SK-N-MC (cell line): ENCODE data around the gene GPANK1.

ENCODE experiments used
- DNase-seq: peaks from one replicate; pipeline ENCODE4 v3.0.0-alpha.2; 2011; ENCODE audit warnings: low read depth, low spot score
- H3K27ac ChIP-seq: fragments of 200-600 bp; sonication (generic); 2 replicates; pipeline ENCODE4 v1.5.1; 2016; ENCODE audit warnings: mixed run types
- H3K36me3 ChIP-seq: fragments of 200-600 bp; sonication (generic); 2 replicates; pipeline ENCODE4 v1.6.1; 2017; ENCODE audit warnings: antibody characterized with exemption, low read length, mixed read lengths; ENCODE audit not compliant: insufficient read depth
- H3K4me3 ChIP-seq: fragments of 200-600 bp; sonication (generic); 2 replicates; pipeline ENCODE4 v1.5.1; 2016
- H3K9ac ChIP-seq: fragments of 200-600 bp; sonication (generic); 2 replicates; pipeline ENCODE4 v1.8.0; 2017; ENCODE audit warnings: mixed run types, mixed read lengths; ENCODE audit not compliant: insufficient read length
- H3K9me3 ChIP-seq: fragments of 200-600 bp; sonication (generic); 2 replicates; pipeline ENCODE4 v1.6.1; 2017; ENCODE audit warnings: low read depth, mild to moderate bottlenecking, antibody characterized with exemption, low read length, moderate library complexity, mixed read lengths
- EZH2 ChIP-seq: fragments of 200-600 bp; sonication (generic); IDR thresholded peaks from one replicate; pipeline ENCODE4 v1.6.1; 2017; ENCODE audit warnings: antibody characterized with exemption
- FOXP2 ChIP-seq: optimal IDR thresholded peaks from 2 replicates; pipeline ENCODE3; 2011; ENCODE audit warnings: mild to moderate bottlenecking, moderate library complexity; ENCODE audit not compliant: insufficient read depth; ENCODE audit errors: extremely low read length, control extremely low read depth
- POLR2AphosphoS5 ChIP-seq: IDR thresholded peaks from 2 replicates; pipeline ENCODE4 v1.6.1; 2012; ENCODE audit warnings: mild to moderate bottlenecking, low read depth, low read length, borderline replicate concordance

The GPANK1 gene

DNA sequence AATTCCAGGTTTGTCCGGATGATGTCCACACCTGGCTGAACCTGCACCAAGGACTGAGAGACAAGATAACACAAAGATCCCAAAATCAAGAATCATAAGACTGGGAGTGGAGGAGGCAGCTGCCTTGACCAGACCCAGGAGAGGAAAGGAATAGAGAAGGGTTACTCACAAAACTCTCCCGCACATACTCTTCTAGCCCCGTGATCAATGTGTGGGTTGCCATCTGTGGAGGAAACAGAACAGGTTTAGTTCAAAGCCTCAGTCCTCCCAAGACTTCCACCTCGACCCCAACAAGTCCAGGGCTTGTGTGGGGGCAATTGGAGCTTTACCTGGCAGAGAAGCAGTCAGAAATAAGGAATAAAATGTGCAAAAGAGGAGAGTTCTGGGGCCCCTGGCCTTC is 23.4 kb downstream of the GPANK1 start:
- H3K4me3 ChIP-seq, result no peak overlapping the region
- TF ChIP-seq POLR2AphosphoS5 (no peak), EZH2 (no peak), FOXP2 (no peak)

DNA sequence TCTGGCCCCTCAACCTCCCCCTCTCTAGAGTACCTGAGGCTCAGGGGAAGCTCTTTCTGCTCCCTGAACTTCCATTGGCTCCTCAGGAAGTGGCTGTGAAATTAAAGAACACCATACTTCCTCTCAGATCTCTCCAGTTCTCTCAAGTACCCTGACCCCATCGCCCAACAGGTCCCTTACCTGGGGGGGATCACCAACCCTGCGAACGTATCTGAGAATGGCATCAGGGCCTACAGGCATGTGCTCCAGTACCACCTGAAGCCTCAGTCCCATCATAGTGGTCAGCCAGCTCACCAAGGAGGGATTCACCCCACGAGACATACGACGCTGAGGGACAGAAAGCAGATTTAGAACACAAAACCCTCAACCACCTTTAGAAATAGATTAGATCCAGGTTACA is 24.2 kb downstream of the GPANK1 start:
- no peaks in the 10 kb centered on the region for H3K9me3 ChIP-seq
- TF ChIP-seq EZH2, result no peak
- no peak for TF ChIP-seq POLR2AphosphoS5
- TF ChIP-seq FOXP2, result no peak
- no peak for DNase-seq
- H3K9ac ChIP-seq, result no peak overlapping the region
- no peak overlapping the region for H3K27ac ChIP-seq
- peaks cover 89% of the 10 kb centered on the region for H3K36me3 ChIP-seq
- no peak overlapping the region for H3K4me3 ChIP-seq

More for the DNA sequence above, 23.4 kb downstream of the GPANK1 start:
- Histone ChIP-seq H3K9ac (no peak overlapping the region), H3K9me3 (no peaks in the 10 kb centered on the region), H3K27ac (no peak overlapping the region), H3K36me3 (peaks cover 88% of the 10 kb centered on the region)
- no peak for DNase-seq

DNA sequence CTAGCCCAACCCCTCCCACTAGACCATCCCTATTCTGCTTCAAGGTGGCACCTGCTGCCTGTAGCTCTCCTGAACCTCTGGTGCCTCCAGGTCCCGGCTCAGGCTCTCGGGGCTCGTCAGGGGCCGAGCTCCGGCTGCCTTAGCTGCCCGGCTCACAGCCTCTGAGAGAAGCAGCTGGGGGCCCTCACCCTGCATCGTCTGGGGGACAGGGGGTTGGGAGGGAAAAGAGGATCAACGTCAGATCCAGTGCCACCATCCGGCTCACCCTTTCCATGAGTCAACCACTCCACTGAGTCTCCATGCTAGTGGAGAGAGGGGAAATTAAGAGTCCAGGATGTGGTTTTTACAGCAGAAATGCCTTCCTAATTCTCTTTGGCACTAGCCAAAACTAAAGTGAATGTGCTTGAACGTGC is 25.3 kb downstream of the GPANK1 start:
- 0 out of 2 replicates have a peak, but pooled peaks have one; percentile 13 for TF ChIP-seq POLR2AphosphoS5
- TF ChIP-seq FOXP2, result no peak
- Histone ChIP-seq H3K36me3 (peaks cover 89% of the 10 kb centered on the region), H3K27ac (peak overlapping the region; percentile 78), H3K9ac (no peak overlapping the region), H3K9me3 (no peaks in the 10 kb centered on the region), H3K4me3 (no peak overlapping the region)
- DNase-seq, result no peak

DNA sequence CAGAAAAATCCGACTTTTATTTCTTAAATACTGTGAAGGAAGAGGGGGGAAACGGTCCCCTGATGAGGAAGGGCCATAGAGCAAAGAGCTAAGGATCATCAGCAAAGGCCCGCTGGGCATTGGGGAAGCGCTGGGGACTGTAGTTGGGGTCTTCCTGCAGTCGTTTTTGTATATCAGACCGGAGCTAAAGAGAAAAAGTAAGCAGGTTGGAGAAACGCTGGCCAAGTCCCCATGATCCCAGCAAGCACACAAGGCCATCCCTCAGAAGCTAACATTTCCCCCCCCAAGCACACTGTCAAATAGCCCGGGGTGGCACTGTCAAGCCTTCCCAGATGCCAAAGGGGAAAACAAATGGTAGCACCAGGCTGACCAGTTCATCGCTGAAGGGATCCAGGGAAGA is 25.8 kb downstream of the GPANK1 start:
- peak overlapping the region; percentile 78; the same call in 1 of the 2 replicates for H3K27ac ChIP-seq
- no peak overlapping the region for H3K4me3 ChIP-seq
- no peak overlapping the region for H3K9ac ChIP-seq
- H3K9me3 ChIP-seq, result no peaks in the 10 kb centered on the region
- peak; percentile 40 for TF ChIP-seq POLR2AphosphoS5
- no peak for TF ChIP-seq EZH2
- DNase-seq, result no peak
- peaks cover 89% of the 10 kb centered on the region for H3K36me3 ChIP-seq

- peaks cover 94% of the 10 kb centered on the region for H3K36me3 ChIP-seq
- H3K27ac ChIP-seq, result peak overlapping the region; percentile 42
These were observed 27.9 kb downstream of the GPANK1 start for GRCh38 chr6:31636698-31637596.

DNA sequence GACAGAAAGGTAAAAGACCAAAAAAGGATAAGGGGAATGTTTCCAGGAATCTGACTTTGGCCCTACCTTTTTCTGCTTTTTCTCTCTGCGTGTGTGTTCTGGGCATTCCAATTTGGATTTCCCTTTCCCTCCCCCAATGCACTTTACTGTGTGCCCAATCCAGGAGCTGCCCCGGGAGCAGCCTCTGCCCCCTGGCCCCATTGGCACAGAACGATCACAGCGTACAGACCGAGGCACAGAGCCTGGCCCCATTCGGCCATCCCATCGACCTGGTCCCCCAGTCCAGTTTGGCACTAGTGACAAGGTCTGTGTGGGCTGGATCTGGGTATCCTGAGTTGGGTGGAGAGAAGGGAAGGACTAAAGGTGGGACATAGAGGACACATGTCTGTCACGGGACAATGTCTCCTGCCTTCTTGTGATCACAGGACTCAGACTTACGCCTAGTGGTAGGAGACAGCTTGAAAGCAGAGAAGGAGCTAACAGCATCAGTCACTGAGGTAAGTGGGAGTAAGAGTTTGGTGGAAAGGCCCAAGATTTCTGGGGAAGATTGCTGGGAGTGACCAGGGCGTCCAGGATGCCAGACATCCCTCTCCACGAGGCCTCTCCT is 29.7 kb downstream of the GPANK1 start:
- Histone ChIP-seq H3K9me3 (no peaks in the 10 kb centered on the region), H3K27ac (0 out of 2 replicates have a peak overlapping the region, but pooled peaks have one; percentile 36), H3K36me3 (peaks cover 94% of the 10 kb centered on the region), H3K9ac (no peak overlapping the region), H3K4me3 (no peak overlapping the region)
- TF ChIP-seq POLR2AphosphoS5 (no peak), EZH2 (no peak), FOXP2 (no peak)
- DNase-seq, result no peak

More at GRCh38 chr6:31636698-31637596, 27.9 kb downstream of the GPANK1 start:
- no peak overlapping the region for H3K9ac ChIP-seq
- no peak for TF ChIP-seq FOXP2
- TF ChIP-seq POLR2AphosphoS5, result peak; percentile 31; the same call in 1 of the 2 replicates
- DNase-seq, result no peak
- H3K9me3 ChIP-seq, result no peaks in the 10 kb centered on the region
- no peak overlapping the region for H3K4me3 ChIP-seq

DNA sequence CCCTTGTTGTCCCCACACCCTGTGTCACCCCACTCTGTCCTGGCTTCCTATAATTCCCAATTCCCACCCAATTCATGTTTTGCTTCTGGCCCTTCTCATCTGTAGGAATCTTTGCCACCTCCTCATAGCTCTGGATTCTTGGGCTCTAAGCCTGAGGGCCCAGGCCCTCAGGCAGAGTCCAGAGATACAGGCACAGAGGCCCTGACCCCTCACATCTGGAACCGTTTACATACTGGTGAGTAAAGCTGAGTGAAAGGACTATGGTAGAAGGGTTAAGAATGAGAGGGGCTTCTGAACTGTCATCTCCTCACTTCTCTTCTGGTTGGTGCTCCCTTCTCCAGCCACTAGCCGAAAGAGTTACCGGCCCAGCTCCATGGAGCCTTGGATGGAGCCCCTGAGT is 30.7 kb downstream of the GPANK1 start:
- peaks cover 94% of the 10 kb centered on the region for H3K36me3 ChIP-seq
- no peak overlapping the region for H3K9ac ChIP-seq
- TF ChIP-seq POLR2AphosphoS5 (no peak), FOXP2 (no peak), EZH2 (no peak)
- no peaks in the 10 kb centered on the region for H3K9me3 ChIP-seq
- peak overlapping the region; percentile 42; the same call in 1 of the 2 replicates for H3K27ac ChIP-seq
- no peak for DNase-seq
- H3K4me3 ChIP-seq, result no peak overlapping the region

GRCh38 chr6:31633447-31633846 is 31.4 kb downstream of the GPANK1 start:
- DNase-seq, result no peak
- Histone ChIP-seq H3K36me3 (peaks cover 97% of the 10 kb centered on the region), H3K9ac (no peak overlapping the region), H3K4me3 (no peak overlapping the region), H3K27ac (peak overlapping the region; percentile 69), H3K9me3 (no peaks in the 10 kb centered on the region)
- no peak for TF ChIP-seq FOXP2
- no peak; the same call in 1 of the 2 replicates for TF ChIP-seq POLR2AphosphoS5
- no peak for TF ChIP-seq EZH2
